K562 (cell line): ENCODE measurements around the gene CHRDL2. TPM values are rescaled to one million over a fixed set of nuclear protein-coding genes. Genes with fewer than 3 reads are reported as not detected.

Source experiments
- ATAC-seq: fragments of 200-7000 bp; cut with Tn5 transposase; 3 replicates; pipeline ENCODE4 v1.9.1; 2020; ENCODE audit warnings: moderate library complexity
- BruUV-seq: library from RNA; stranded (reverse); fragments of 400-500 nt; replicated peaks from 2 replicates; lab custom pipeline; 2021; lab: Mats Ljungman, UMichigan
- CTCF ChIA-PET: fragments of 300-600 bp; formaldehyde crosslinking; extraction: SDS; loops from one replicate; lab custom pipeline; 2021; ENCODE audit warnings: low intra/inter-chr PET ratio; lab: Yijun Ruan, JAX
- POLR2A ChIA-PET: fragments of 300-600, 350-650 bp; sonication (Branson Sonifier 250); formaldehyde crosslinking; extraction: SDS; loops from one replicate; lab custom pipeline; 2021; ENCODE audit warnings: antibody characterized with exemption, inconsistent platforms; lab: Yijun Ruan, JAX
- DNase-seq, 4 experiments: peaks; one replicate each; pipeline versions ENCODE4 v3.0.0 to v3.0.0-alpha.2; 2011 to 2018; ENCODE audit warnings: low spot score in 3 of 4, mixed read lengths in 3 of 4; ENCODE audit errors: extremely low read depth in 1 of 4
- FAIRE-seq: peaks from 2 replicates; lab custom pipeline; 2011; peaks lifted over from hg19 to GRCh38; lab: Jason Lieb, UNC
- H2AFZ ChIP-seq: 2 replicates; pipeline ENCODE4 v1.6.0; 2011; ENCODE audit warnings: low read depth, low read length, control low read depth, inconsistent platforms
- H3K27ac ChIP-seq: fragments of 200-600 bp; 3 replicates; pipeline ENCODE4 v1.8.0; 2011; ENCODE audit warnings: low read depth, mild to moderate bottlenecking, control low read depth, inconsistent platforms, low read length, moderate library complexity, mixed read lengths; ENCODE audit errors: extremely low read depth
- H3K27me3 ChIP-seq, 2 experiments: fragments of 300-600 bp in 1 of 2; 2 replicates in 1 of 2; 3 replicates in 1 of 2; pipeline versions ENCODE4 v1.6.0 to v1.8.0; 2011; ENCODE audit warnings: inconsistent platforms in 2 of 2, low read length in 2 of 2, mild to moderate bottlenecking in 1 of 2, mixed read lengths in 1 of 2, moderate library complexity in 1 of 2; ENCODE audit not compliant: control insufficient read depth in 2 of 2, insufficient read depth in 2 of 2
- H3K36me3 ChIP-seq: fragments of 300-600 bp; 3 replicates; pipeline ENCODE4 v1.8.0; 2011; ENCODE audit warnings: mild to moderate bottlenecking, low read length, inconsistent platforms; ENCODE audit not compliant: control insufficient read depth, insufficient read depth
- H3K4me1 ChIP-seq, 2 experiments: fragments of 200-600 bp in 1 of 2; replicated peaks in 1 of 2; 2 replicates in 1 of 2; 3 replicates in 1 of 2; pipeline versions ENCODE4 v1.5.1 to v1.8.0; 2011; ENCODE audit warnings: inconsistent platforms in 2 of 2, low read length in 2 of 2, mild to moderate bottlenecking in 1 of 2, mixed read lengths in 1 of 2, moderate library complexity in 1 of 2; ENCODE audit not compliant: control insufficient read depth in 2 of 2, insufficient read depth in 2 of 2
- H3K4me2 ChIP-seq: 2 replicates; pipeline ENCODE4 v1.6.1; 2011; ENCODE audit warnings: low read length, control low read depth, inconsistent platforms, mixed read lengths; ENCODE audit not compliant: insufficient read depth
- H3K4me3 ChIP-seq: fragments of 200-600 bp; sonication (generic), shearing (Covaris generic); 2 replicates; pipeline ENCODE4 v1.5.1; 2016; ENCODE audit warnings: control low read depth, inconsistent platforms
- H3K79me2 ChIP-seq: fragments of 200-600 bp; 3 replicates; pipeline ENCODE4 v1.8.0; 2011; ENCODE audit warnings: low read length, inconsistent platforms; ENCODE audit not compliant: control insufficient read depth, insufficient read depth
- H3K9ac ChIP-seq, 2 experiments: 2 replicates each; pipeline versions ENCODE4 v1.6.0 to v1.6.1; 2011; ENCODE audit warnings: low read depth in 2 of 2, low read length in 2 of 2, control low read depth in 1 of 2, inconsistent platforms in 1 of 2, mild to moderate bottlenecking in 1 of 2, mixed read lengths in 1 of 2; ENCODE audit not compliant: insufficient read depth in 1 of 2
- H3K9me1 ChIP-seq: one replicate; pipeline ENCODE4 v1.6.0; 2011; ENCODE audit warnings: inconsistent platforms, mild to moderate bottlenecking, low read length, moderate library complexity; ENCODE audit not compliant: control insufficient read depth, insufficient read depth
- H3K9me3 ChIP-seq: replicated peaks from 2 replicates; pipeline ENCODE4 v1.5.1; 2011; ENCODE audit warnings: low read depth, low read length, inconsistent platforms; ENCODE audit not compliant: control insufficient read depth, insufficient read depth
- H4K20me1 ChIP-seq: replicated peaks from 2 replicates; pipeline ENCODE4 v1.6.1; 2011; ENCODE audit warnings: low read length, inconsistent platforms, mixed read lengths; ENCODE audit not compliant: control insufficient read depth, insufficient read depth
- DNMT1 ChIP-seq: fragments of 450-650 bp; IDR thresholded peaks from 2 replicates; pipeline ENCODE4 v1.6.1; 2016; ENCODE audit warnings: antibody characterized with exemption, mild to moderate bottlenecking
- ETV1 ChIP-seq: fragments of 450-650 bp; conservative IDR thresholded peaks from 2 replicates; pipeline ENCODE4 v1.6.1; 2016; ENCODE audit warnings: missing genetic modification characterization, control low read depth, low read depth, missing compliant biosample characterization
- MTA1 ChIP-seq: fragments of 450-650 bp; IDR thresholded peaks from 2 replicates; pipeline ENCODE4 v1.6.1; 2017; ENCODE audit warnings: borderline replicate concordance
- NR4A1 ChIP-seq, 2 experiments: fragments of 250-450 bp in 1 of 2; fragments of 450-650 bp in 1 of 2; sonication (Bioruptor Pico) in 1 of 2; IDR thresholded peaks; 2 replicates each; pipeline versions ENCODE4 v1.4.0 to v1.6.1; 2016 to 2020; ENCODE audit warnings: mild to moderate bottlenecking in 2 of 2, missing compliant biosample characterization in 1 of 2, missing genetic modification characterization in 1 of 2, moderate library complexity in 1 of 2
- SMAD1 ChIP-seq: fragments of 150-350 bp; IDR thresholded peaks from 2 replicates; pipeline ENCODE4 v1.6.1; 2014; ENCODE audit warnings: low read length, low read depth; ENCODE audit not compliant: partially characterized antibody
- SMAD4 ChIP-seq: fragments of 250-450 bp; sonication (Bioruptor Pico); conservative IDR thresholded peaks from 2 replicates; pipeline ENCODE4 v1.8.0; 2021; ENCODE audit warnings: inconsistent platforms, mild to moderate bottlenecking, moderate library complexity
- ZBTB7A ChIP-seq: IDR thresholded peaks from 2 replicates; pipeline ENCODE4 v1.6.1; 2011; ENCODE audit warnings: low read depth, mild to moderate bottlenecking, low read length, moderate library complexity, borderline replicate concordance; ENCODE audit not compliant: control insufficient read depth
- ZNF431 ChIP-seq: sonication (generic); formaldehyde crosslinking; IDR thresholded peaks from 2 replicates; pipeline ENCODE4 v1.8.0; 2022; ENCODE audit warnings: mild to moderate bottlenecking, missing genetic modification reagents
- WGBS: fragments of 100-300 bp; shearing (Covaris generic); methylation state at CpG from one replicate; pipeline ENCODE4 v1.1.6; 2016; ENCODE audit warnings: low coverage, mixed read lengths; ENCODE audit not compliant: insufficient coverage; ENCODE audit errors: missing lambda C conversion rate; 5-methylcytosine and 5-hydroxymethylcytosine counted together
- in situ Hi-C: fragments of 300-500 bp; cut with MboI; formaldehyde crosslinking; loops from 4 replicates; pipeline ENCODE4 v1.15.0; 2018; ENCODE audit warnings: inconsistent platforms, mixed read lengths
- intact Hi-C: fragments of 100-400 bp; cut with micrococcal nuclease; formaldehyde crosslinking; loops from 2 replicates; pipeline ENCODE4 v1.14.2; 2022
- polyA plus RNA-seq, 8 experiments: library from polyadenylated mRNA; depleted of rRNA in 4 of 8; stranded (reverse) in 5 of 8; unstranded in 3 of 8; fragments of >200 nt; fragmentation: Nextera tagmentation in 2 of 8; fragmentation: Illumina TruSeq in 1 of 8; extraction: Ambion mirVana in 2 of 8; extraction: Trizol in 1 of 8; gene quantifications; 2 replicates each; pipeline versions ENCODE4 v1.2.1 to v1.2.3, GENCODE V29; 2011 to 2014; ENCODE audit warnings: inconsistent platforms in 1 of 8, missing spikeins in 1 of 8
- total RNA-seq, 7 experiments: library from RNA; depleted of rRNA in 6 of 7; stranded (reverse); fragments of >200 nt in 6 of 7; fragmentation: Illumina TruSeq in 2 of 7; extraction: Trizol in 2 of 7; gene quantifications; 2 replicates each; pipeline versions ENCODE4 v1.2.1 to v1.2.3, GENCODE V29; 2011 to 2021; ENCODE audit warnings: low replicate concordance in 1 of 7
- TF ChIP-seq, protein P1 (sequence below): fragments of 450-650 bp; formaldehyde crosslinking; IDR thresholded peaks from 2 replicates; pipeline ENCODE4 v1.4.0; 2022; ENCODE audit warnings: missing genetic modification characterization
- TF ChIP-seq, protein P2 (sequence below): fragments of 250-450 bp; sonication (Bioruptor Pico); IDR thresholded peaks from 2 replicates; pipeline ENCODE4 v1.8.0; 2022; ENCODE audit warnings: inconsistent platforms
- TF ChIP-seq, protein P3 (sequence below): fragments of 250-450 bp; sonication (Bioruptor Pico); IDR thresholded peaks from 2 replicates; pipeline ENCODE4 v1.8.0; 2021; ENCODE audit warnings: moderate library complexity, mild to moderate bottlenecking, inconsistent platforms

Gene CHRDL2
- total and polyA plus RNA-seq, 9 of the 15 experiments (the other 6 are each of a cell fraction or from before 2014, with no cell fraction given): not detected

- H3K4me3 ChIP-seq: no peak overlapping the region
- no peak for TF ChIP-seq ZBTB7A
- TF ChIP-seq NR4A1 (CRISPR knock-in tag; IDR thresholded peaks at IDR 0.05): no peak
- TF ChIP-seq NR4A1 (tag; IDR thresholded peaks at IDR 0.05): no peak
- TF ChIP-seq MTA1: no peak
- TF ChIP-seq ETV1 (tag): no peak
- no peak for TF ChIP-seq DNMT1
- TF ChIP-seq ZNF431: no peak
- TF ChIP-seq SMAD4 (CRISPR knock-in tag): no peak
- TF ChIP-seq, protein P1, sequence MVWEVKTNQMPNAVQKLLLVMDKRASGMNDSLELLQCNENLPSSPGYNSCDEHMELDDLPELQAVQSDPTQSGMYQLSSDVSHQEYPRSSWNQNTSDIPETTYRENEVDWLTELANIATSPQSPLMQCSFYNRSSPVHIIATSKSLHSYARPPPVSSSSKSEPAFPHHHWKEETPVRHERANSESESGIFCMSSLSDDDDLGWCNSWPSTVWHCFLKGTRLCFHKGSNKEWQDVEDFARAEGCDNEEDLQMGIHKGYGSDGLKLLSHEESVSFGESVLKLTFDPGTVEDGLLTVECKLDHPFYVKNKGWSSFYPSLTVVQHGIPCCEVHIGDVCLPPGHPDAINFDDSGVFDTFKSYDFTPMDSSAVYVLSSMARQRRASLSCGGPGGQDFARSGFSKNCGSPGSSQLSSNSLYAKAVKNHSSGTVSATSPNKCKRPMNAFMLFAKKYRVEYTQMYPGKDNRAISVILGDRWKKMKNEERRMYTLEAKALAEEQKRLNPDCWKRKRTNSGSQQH: no peak
- TF ChIP-seq, protein P2, sequence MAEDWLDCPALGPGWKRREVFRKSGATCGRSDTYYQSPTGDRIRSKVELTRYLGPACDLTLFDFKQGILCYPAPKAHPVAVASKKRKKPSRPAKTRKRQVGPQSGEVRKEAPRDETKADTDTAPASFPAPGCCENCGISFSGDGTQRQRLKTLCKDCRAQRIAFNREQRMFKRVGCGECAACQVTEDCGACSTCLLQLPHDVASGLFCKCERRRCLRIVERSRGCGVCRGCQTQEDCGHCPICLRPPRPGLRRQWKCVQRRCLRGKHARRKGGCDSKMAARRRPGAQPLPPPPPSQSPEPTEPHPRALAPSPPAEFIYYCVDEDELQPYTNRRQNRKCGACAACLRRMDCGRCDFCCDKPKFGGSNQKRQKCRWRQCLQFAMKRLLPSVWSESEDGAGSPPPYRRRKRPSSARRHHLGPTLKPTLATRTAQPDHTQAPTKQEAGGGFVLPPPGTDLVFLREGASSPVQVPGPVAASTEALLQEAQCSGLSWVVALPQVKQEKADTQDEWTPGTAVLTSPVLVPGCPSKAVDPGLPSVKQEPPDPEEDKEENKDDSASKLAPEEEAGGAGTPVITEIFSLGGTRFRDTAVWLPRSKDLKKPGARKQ (CRISPR knock-in tag): no peak
- TF ChIP-seq, protein P3, sequence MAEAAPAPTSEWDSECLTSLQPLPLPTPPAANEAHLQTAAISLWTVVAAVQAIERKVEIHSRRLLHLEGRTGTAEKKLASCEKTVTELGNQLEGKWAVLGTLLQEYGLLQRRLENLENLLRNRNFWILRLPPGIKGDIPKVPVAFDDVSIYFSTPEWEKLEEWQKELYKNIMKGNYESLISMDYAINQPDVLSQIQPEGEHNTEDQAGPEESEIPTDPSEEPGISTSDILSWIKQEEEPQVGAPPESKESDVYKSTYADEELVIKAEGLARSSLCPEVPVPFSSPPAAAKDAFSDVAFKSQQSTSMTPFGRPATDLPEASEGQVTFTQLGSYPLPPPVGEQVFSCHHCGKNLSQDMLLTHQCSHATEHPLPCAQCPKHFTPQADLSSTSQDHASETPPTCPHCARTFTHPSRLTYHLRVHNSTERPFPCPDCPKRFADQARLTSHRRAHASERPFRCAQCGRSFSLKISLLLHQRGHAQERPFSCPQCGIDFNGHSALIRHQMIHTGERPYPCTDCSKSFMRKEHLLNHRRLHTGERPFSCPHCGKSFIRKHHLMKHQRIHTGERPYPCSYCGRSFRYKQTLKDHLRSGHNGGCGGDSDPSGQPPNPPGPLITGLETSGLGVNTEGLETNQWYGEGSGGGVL (CRISPR knock-in tag): no peak
- TF ChIP-seq SMAD1: no peak
- no peaks in the 10 kb centered on the region for H3K9me1 ChIP-seq
- H3K27ac ChIP-seq: no peak overlapping the region
- 0% methylated on average over 4 of the region's 4 CpGs for WGBS
- no TSS peak for BruUV-seq
- ATAC-seq (no peak), FAIRE-seq (no peak), DNase-seq (no peak)
- POLR2A ChIA-PET: interaction anchor here (0.8 to 1.0 kb wide), 2 partner anchors 15 to 521 kb away, joined by 3 read pairs; no protein-coding TSS in a partner anchor
- H3K9ac ChIP-seq: no peak overlapping the region
- H3K27me3 ChIP-seq: peaks cover 53 to 66% of the 10 kb centered on the region in 2 experiments
- peaks cover 4% of the 10 kb centered on the region for H4K20me1 ChIP-seq
- no peaks in the 10 kb centered on the region; the same call in 1 of the 2 replicates for H3K9me3 ChIP-seq
- CTCF ChIA-PET: no interaction called here
- H2AFZ ChIP-seq: no peak overlapping the region
- intact Hi-C loops (loop anchor here (5.0 kb wide), 1 partner anchor 117 kb away; no protein-coding TSS in a partner anchor), in situ Hi-C loops (no loop called here)
- no peaks in the 10 kb centered on the region for H3K36me3 ChIP-seq
- H3K4me1 ChIP-seq: peaks cover 0 to 10% of the 10 kb centered on the region in 2 experiments; a peak in 1 of 5 replicates
- H3K79me2 ChIP-seq: no peaks in the 10 kb centered on the region
- no peak overlapping the region for H3K4me2 ChIP-seq
These were observed 1.8 kb downstream of the CHRDL2 start for GRCh38 chr11:74729397-74729796.
